A673 (cell line): ENCODE data around the gene RNASEH2A. TPM values are rescaled to one million over a fixed set of nuclear protein-coding genes. Genes with fewer than 3 reads are reported as not detected.

Source experiments
- Bru-seq: library from RNA; stranded (reverse); fragments of 400-500 nt; gene quantifications from one replicate; lab custom pipeline; 2021; lab: Mats Ljungman, UMichigan
- BruChase-seq, 2 experiments: library from RNA; stranded (reverse); fragments of 400-500 nt; gene quantifications; one replicate each; lab custom pipeline; 2021; lab: Mats Ljungman, UMichigan
- BruUV-seq: library from RNA; stranded (reverse); fragments of 400-500 nt; replicated peaks from 2 replicates; lab custom pipeline; 2021; lab: Mats Ljungman, UMichigan
- CTCF ChIA-PET: fragments of 300-600 bp; sonication (Branson Sonifier 250); formaldehyde crosslinking; loops from one replicate; lab custom pipeline; 2022; ENCODE audit warnings: antibody characterized with exemption; lab: Charles Lee
- POLR2A ChIA-PET: fragments of 300-600 bp; sonication (Branson Sonifier 250); formaldehyde crosslinking; loops from one replicate; lab custom pipeline; 2022; ENCODE audit warnings: antibody characterized with exemption; ENCODE audit not compliant: low non-redundant PET; lab: Charles Lee
- DNase-seq: peaks from one replicate; pipeline ENCODE4 v3.0.0-alpha.2; 2015; ENCODE audit warnings: low spot score
- H3K27ac ChIP-seq: fragments of 200-600 bp; sonication (generic); 2 replicates; pipeline ENCODE4 v1.5.1; 2016; ENCODE audit warnings: mixed run types, low read depth, mild to moderate bottlenecking, mixed read lengths, antibody characterized with exemption, low read length; ENCODE audit not compliant: poor library complexity, severe bottlenecking
- H3K27me3 ChIP-seq: fragments of 200-600 bp; sonication (generic); replicated peaks from 2 replicates; pipeline ENCODE4 v1.6.1; 2017; ENCODE audit warnings: mixed run types, low read depth, mild to moderate bottlenecking, mixed read lengths, antibody characterized with exemption, low read length; ENCODE audit not compliant: insufficient read depth, poor library complexity
- H3K36me3 ChIP-seq: fragments of 200-600 bp; sonication (generic); 2 replicates; pipeline ENCODE4 v1.6.1; 2016; ENCODE audit warnings: mixed run types, mild to moderate bottlenecking, mixed read lengths, antibody characterized with exemption, low read length; ENCODE audit not compliant: insufficient read depth, poor library complexity, severe bottlenecking
- H3K4me1 ChIP-seq: fragments of 200-600 bp; sonication (generic); 2 replicates; pipeline ENCODE4 v1.6.1; 2017; ENCODE audit warnings: mixed run types, mild to moderate bottlenecking, mixed read lengths, antibody characterized with exemption, low read length; ENCODE audit not compliant: insufficient read depth, poor library complexity, severe bottlenecking
- H3K4me3 ChIP-seq: fragments of 200-600 bp; sonication (generic); 2 replicates; pipeline ENCODE4 v1.5.1; 2016; ENCODE audit warnings: low read depth, mixed run types, mild to moderate bottlenecking, mixed read lengths, low read length; ENCODE audit not compliant: poor library complexity, severe bottlenecking
- H3K9me3 ChIP-seq: fragments of 200-600 bp; sonication (generic); 2 replicates; pipeline ENCODE4 v1.6.1; 2016; ENCODE audit warnings: mixed run types, low read depth, mild to moderate bottlenecking, mixed read lengths, antibody characterized with exemption, low read length; ENCODE audit not compliant: poor library complexity, severe bottlenecking
- EZH2 ChIP-seq: fragments of 200-600 bp; sonication (generic); IDR thresholded peaks from 2 replicates; pipeline ENCODE4 v1.6.1; 2017; ENCODE audit warnings: borderline replicate concordance, low read depth, mild to moderate bottlenecking, mixed read lengths, antibody characterized with exemption, low read length; ENCODE audit not compliant: poor library complexity, severe bottlenecking
- intact Hi-C: fragments of 100-400 bp; cut with micrococcal nuclease; formaldehyde crosslinking; loops from one replicate; pipeline ENCODE4 v1.10.0; 2022; ENCODE audit not compliant: unreplicated experiment
- long read RNA-seq: library from polyadenylated mRNA; stranded (forward); transcript quantifications from one replicate; pipeline ENCODE4 v2.0.0, GENCODE V29; 2022
- total RNA-seq: library from RNA; stranded (reverse); gene quantifications from 2 replicates; pipeline ENCODE4 v1.2.3, GENCODE V29; 2021
- TF ChIP-seq, protein P1 (sequence below): fragments of 300-800, 200-600 bp; sonication (generic); conservative IDR thresholded peaks from 2 replicates; pipeline ENCODE4 v1.5.1; 2017; ENCODE audit warnings: low read depth, mild to moderate bottlenecking, antibody characterized with exemption, low read length, moderate library complexity, mixed read lengths

Gene RNASEH2A
- total RNA-seq, result 97.7 and 99.7 TPM in 2 replicates
- percentile 65 among the genes with signal in this experiment for Bru-seq, nascent RNA
- percentile 64 among the genes with signal in this experiment for BruChase-seq, experiment 1, labeled RNA remaining after a 2-hour chase
- BruChase-seq, experiment 2, labeled RNA remaining after a 6-hour chase, result percentile 75 among the genes with signal in this experiment
- long read RNA-seq, transcript RNASEH2A-201 (8 exons, 2,753 nt), result major isoform, 200 of 212 reads
- long read RNA-seq, partial matches to known transcripts, result 2 of 212 reads
- long read RNA-seq, other reads (novel, unspliced or antisense), result 7 of 212 reads

DNA sequence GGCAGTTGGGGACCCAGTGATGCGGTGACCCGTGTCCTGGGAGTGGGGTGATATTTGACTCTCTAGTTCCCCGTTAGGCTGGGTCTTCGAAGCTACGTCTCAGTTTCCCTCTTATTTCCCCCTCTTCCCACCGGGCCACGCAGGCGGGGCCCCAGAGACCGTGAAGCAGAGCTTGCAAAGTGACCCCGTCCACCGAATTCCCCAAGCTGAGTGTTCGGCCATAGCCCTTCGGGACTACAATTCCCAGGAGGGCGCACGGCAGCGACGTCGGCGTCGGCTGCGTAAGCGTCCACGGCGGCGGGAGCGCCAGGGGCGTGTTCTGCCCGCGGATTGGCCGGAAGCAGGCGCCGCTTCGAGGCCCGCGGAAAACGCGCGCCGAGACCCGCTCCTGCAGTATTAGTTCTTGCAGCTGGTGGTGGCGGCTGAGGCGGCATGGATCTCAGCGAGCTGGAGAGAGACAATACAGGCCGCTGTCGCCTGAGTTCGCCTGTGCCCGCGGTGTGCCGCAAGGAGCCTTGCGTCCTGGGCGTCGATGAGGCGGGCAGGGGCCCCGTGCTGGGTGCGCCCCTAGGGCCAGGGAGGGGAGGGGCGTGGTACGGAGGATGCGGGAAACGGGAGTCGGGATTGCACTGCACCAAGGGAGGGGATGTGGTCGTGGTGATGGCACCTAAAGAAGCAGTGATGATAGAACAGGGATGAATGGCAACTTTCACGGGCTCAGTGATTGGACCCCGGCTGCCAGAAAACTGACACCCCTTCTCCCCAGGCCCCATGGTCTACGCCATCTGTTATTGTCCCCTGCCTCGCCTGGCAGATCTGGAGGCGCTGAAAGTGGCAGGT lies at the start of gene RNASEH2A:
Gene RNASEH2A (plus strand): TSS at position 343 of the 840 bp plus-strand sequence. CDS start 90 bp downstream, at position 433.
- peak within 1 kb of the TSS; percentile 91 for H3K4me3 ChIP-seq
- DNase-seq, result peak; percentile 97
- H3K27me3 ChIP-seq, result no peaks in the 10 kb centered on the region
- no peaks in the 10 kb centered on the region for H3K9me3 ChIP-seq
- peaks cover 9% of the 10 kb centered on the region for H3K4me1 ChIP-seq
- H3K27ac ChIP-seq, result peak within 1 kb of the TSS; percentile 89
- peaks cover 16% of the 10 kb centered on the region for H3K36me3 ChIP-seq
- intact Hi-C loops, result no loop called here
- ChIA-PET POLR2A (no interaction called here), CTCF (no interaction called here)
- TF ChIP-seq EZH2, result no peak
- TF ChIP-seq, protein P1, sequence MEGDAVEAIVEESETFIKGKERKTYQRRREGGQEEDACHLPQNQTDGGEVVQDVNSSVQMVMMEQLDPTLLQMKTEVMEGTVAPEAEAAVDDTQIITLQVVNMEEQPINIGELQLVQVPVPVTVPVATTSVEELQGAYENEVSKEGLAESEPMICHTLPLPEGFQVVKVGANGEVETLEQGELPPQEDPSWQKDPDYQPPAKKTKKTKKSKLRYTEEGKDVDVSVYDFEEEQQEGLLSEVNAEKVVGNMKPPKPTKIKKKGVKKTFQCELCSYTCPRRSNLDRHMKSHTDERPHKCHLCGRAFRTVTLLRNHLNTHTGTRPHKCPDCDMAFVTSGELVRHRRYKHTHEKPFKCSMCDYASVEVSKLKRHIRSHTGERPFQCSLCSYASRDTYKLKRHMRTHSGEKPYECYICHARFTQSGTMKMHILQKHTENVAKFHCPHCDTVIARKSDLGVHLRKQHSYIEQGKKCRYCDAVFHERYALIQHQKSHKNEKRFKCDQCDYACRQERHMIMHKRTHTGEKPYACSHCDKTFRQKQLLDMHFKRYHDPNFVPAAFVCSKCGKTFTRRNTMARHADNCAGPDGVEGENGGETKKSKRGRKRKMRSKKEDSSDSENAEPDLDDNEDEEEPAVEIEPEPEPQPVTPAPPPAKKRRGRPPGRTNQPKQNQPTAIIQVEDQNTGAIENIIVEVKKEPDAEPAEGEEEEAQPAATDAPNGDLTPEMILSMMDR, result no peak
- no TSS peak for BruUV-seq

DNA sequence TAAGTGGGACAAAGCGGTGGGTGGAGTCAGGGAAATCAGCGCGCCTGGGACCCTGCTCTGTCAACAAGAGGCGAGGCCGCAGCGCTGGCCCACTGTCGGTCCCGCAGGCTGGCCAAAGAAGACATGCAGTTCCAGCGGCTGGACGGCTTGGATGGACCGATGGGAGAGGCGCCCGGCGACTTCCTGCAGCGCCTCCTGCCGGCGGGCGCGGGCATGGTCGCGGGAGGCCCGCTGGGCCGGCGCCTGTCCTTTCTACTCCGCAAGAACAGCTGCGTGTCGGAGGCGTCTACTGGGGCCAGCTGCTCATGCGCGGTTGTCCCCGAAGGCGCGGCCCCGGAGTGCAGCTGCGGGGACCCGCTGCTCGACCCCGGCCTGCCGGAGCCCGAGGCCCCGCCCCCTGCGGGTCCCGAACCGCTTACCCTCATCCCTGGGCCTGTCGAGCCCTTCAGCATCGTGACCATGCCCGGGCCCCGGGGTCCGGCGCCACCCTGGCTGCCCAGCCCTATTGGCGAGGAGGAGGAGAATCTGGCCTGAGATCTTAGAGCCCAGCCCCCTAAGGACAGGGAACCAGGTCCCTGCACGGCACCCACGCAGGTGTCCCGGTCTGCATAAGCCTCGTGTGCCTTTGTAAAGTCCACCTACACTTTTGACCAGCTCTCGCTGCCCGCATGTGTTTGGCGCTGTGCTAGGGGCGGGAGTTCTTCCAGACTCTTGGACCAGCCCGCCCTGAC lies 48.7 kb upstream of the RNASEH2A start:
- H3K9me3 ChIP-seq, result no peaks in the 10 kb centered on the region
- no peaks in the 10 kb centered on the region for H3K4me1 ChIP-seq
- no peaks in the 10 kb centered on the region for H3K27me3 ChIP-seq
- ChIA-PET POLR2A (no interaction called here), CTCF (interaction anchor here (0.5 to 1.4 kb wide), 10 partner anchors 8 to 943 kb away, joined by 3 to 19 read pairs (median 5); partner anchors contain the start of genes GET3, PRDX2 and THSD8)
- peak; percentile 83 for DNase-seq
- TF ChIP-seq, protein P1, result peak; percentile 95
- no peak for TF ChIP-seq EZH2
- H3K4me3 ChIP-seq, result peak overlapping the region; percentile 36
- BruUV-seq, result no TSS peak
- no peak overlapping the region for H3K27ac ChIP-seq
- H3K36me3 ChIP-seq, result no peaks in the 10 kb centered on the region
- intact Hi-C loops, result no loop called here

DNA sequence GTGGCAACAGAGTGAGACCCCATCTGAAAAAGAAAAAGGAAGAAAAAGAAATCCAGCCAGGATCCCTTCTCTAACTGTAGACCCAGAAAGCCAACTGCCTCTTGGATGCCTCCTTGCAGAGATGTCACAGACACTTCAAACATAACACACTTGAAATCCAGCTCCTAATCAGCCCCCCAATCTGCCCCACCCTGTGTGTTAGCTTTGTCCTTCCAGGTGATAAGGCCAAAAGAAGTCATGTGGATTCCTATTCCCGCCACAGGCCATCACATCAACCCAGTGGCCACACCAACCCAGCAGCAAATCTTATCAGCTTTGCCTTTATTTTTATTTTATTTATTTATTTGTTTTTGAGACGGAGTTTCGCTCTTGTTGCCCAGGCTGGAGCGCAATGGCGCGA lies 46.7 kb upstream of the RNASEH2A start:
- no peaks in the 10 kb centered on the region for H3K9me3 ChIP-seq
- BruUV-seq, result no TSS peak
- no peak overlapping the region for H3K27ac ChIP-seq
- TF ChIP-seq EZH2, result no peak
- TF ChIP-seq, protein P1, result no peak
- H3K4me1 ChIP-seq, result no peaks in the 10 kb centered on the region
- POLR2A ChIA-PET, result interaction anchor here (0.6 to 0.8 kb wide), 2 partner anchors 32 to 38 kb away, joined by 3 to 24 read pairs; partner anchors contain the start of gene JUNB
- H3K27me3 ChIP-seq, result no peaks in the 10 kb centered on the region
- H3K4me3 ChIP-seq, result no peak overlapping the region
- CTCF ChIA-PET, result interaction anchor here (0.9 to 1.2 kb wide), 2 partner anchors 22 to 39 kb away, joined by 4 to 6 read pairs; partner anchors contain the start of gene GET3
- intact Hi-C loops, result no loop called here
- H3K36me3 ChIP-seq, result no peaks in the 10 kb centered on the region
- DNase-seq, result no peak
